AG09309 (cell line): Measurements from ENCODE around the gene ITGB4.

Experiments used
- DNase-seq: peaks from one replicate; pipeline ENCODE4 v3.0.0-alpha.2; 2010; ENCODE audit warnings: low read depth
- H3K4me3 ChIP-seq: 2 replicates; pipeline ENCODE4 v1.5.1; 2011; ENCODE audit warnings: mild to moderate bottlenecking, low read depth, low read length, moderate library complexity; ENCODE audit not compliant: control insufficient read depth
- CTCF ChIP-seq: IDR thresholded peaks from 2 replicates; pipeline ENCODE4 v1.5.1; 2011; ENCODE audit warnings: mild to moderate bottlenecking, low read depth, low read length, inconsistent platforms; ENCODE audit not compliant: insufficient read depth, control insufficient read depth; ENCODE audit errors: missing control alignments

ITGB4 gene

GRCh38 chr17:75720656-75721462, at the start of gene ITGB4:
Gene ITGB4, plus strand, starts transcription at chr17:75721459. Its CDS starts 3,245 bp downstream, at chr17:75724704.
- no peak for DNase-seq
- TF ChIP-seq CTCF = no peak

GRCh38 chr17:75672011-75672410, 49.2 kb upstream of the ITGB4 start:
- H3K4me3 ChIP-seq = no peak overlapping the region
- TF ChIP-seq CTCF = no peak
- no peak for DNase-seq

More at GRCh38 chr17:75720656-75721462, at the start of gene ITGB4:
- peak within 1 kb of the TSS; percentile 12 for H3K4me3 ChIP-seq

GRCh38 chr17:75673487-75673886, 47.8 kb upstream of the ITGB4 start:
- H3K4me3 ChIP-seq = no peak overlapping the region
- DNase-seq = no peak
- no peak for TF ChIP-seq CTCF

- no peak for DNase-seq
- TF ChIP-seq CTCF = no peak
Measured at GRCh38 chr17:75676461-75676860, 44.8 kb upstream of the ITGB4 start.

GRCh38 chr17:75679706-75680211, 41.5 kb upstream of the ITGB4 start:
- H3K4me3 ChIP-seq = no peak overlapping the region
- DNase-seq = no peak
- TF ChIP-seq CTCF = peak; percentile 32

More at GRCh38 chr17:75676461-75676860, 44.8 kb upstream of the ITGB4 start:
- no peak overlapping the region for H3K4me3 ChIP-seq

GRCh38 chr17:75680431-75680830, 40.8 kb upstream of the ITGB4 start:
- TF ChIP-seq CTCF = no peak
- no peak for DNase-seq
- H3K4me3 ChIP-seq = no peak overlapping the region
